Measurements from ENCODE around the gene PLRG1.

PLRG1 gene

DNA sequence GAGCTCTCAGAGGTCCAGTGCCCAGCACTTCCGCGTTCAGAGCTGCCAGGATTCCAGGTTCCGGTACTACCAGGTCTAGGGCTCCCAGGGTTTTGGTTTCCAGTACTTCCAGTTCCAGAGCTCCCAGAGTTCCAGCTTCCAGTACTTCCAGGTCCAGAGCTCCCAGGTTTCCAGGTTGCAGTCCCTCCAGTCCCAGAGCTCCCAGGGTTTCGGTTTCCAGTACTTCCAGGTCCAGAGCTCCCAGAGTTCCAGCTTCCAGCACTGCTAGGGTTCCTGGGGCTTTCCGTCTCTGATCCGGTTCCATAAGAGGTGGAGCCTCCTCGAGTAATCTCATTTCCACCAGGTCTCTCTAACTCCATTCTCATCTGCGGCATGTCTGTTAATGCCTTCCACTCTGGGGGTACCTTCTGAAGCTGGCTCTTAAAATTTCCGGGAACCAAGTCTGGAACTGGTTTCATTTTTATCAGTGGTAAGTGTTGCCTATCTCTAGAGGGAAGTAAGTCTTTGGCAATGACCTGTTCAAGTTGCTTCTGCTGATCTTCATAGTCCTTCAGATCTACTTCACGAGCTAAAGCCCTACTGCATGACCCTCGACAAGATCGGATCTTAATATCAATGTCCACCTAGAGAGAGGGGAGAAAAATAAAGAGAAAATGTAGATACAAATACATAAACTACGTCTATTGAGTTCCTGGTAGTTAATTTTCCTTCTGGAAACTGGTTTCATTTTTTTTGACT lies 36.3 kb upstream of the PLRG1 start:
- Histone ChIP-seq H3K4me3 (ENCODE audit: low read depth, low read length) (no peak overlapping the region), H3K9ac (ENCODE audit: low read depth, low read length) (no peak overlapping the region), H3K4me1 (ENCODE audit: control insufficient read depth, insufficient read depth, low read length) (no peaks in the 10 kb centered on the region), H3K9me3 (ENCODE audit: control insufficient read depth, insufficient read depth, low read length) (no peaks in the 10 kb centered on the region), H3K27me3 (ENCODE audit: control insufficient read depth, insufficient read depth, low read length) (no peaks in the 10 kb centered on the region), H3K36me3 (ENCODE audit: control insufficient read depth, insufficient read depth, low read length) (no peaks in the 10 kb centered on the region)

DNA sequence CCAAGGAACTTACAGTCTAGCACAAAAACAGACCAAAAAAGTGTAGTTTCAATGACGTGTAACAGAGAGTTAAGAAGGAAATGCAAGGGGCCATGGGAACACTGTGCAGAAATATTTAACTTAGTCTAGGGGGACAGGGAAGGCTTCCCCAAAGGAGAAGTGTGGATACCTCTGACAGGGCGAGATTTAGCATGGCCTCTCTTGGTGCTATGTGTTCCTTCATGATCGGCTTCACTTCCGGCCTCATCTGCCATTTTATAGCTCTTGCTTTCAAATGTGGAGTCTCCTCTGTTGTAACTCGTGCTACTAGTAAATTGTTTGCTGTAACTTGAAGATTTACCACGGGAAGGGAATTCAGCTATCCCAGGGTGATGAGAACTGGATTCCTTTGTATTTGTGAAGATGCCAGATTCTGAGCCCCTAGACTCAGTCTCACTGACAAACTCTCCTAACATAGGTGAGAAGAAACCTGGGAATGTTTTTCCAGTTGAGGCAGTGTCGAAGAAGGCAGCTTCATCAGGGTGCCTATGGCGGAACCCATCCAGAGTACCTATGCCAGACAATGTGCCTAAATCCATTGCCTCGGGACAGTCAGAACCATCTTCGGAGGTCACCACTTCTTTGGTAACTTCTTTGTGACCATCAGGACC lies 35.3 kb upstream of the PLRG1 start:
- no peaks in the 10 kb centered on the region for H3K4me1 ChIP-seq (ENCODE audit: control insufficient read depth, insufficient read depth, low read length)
- H3K36me3 ChIP-seq (ENCODE audit: control insufficient read depth, insufficient read depth, low read length), result no peaks in the 10 kb centered on the region
- H3K27me3 ChIP-seq (ENCODE audit: control insufficient read depth, insufficient read depth, low read length), result no peaks in the 10 kb centered on the region
- H3K9me3 ChIP-seq (ENCODE audit: control insufficient read depth, insufficient read depth, low read length), result no peaks in the 10 kb centered on the region
- H3K9ac ChIP-seq (ENCODE audit: low read depth, low read length), result no peak overlapping the region
- H3K4me3 ChIP-seq (ENCODE audit: low read depth, low read length), result no peak overlapping the region

DNA sequence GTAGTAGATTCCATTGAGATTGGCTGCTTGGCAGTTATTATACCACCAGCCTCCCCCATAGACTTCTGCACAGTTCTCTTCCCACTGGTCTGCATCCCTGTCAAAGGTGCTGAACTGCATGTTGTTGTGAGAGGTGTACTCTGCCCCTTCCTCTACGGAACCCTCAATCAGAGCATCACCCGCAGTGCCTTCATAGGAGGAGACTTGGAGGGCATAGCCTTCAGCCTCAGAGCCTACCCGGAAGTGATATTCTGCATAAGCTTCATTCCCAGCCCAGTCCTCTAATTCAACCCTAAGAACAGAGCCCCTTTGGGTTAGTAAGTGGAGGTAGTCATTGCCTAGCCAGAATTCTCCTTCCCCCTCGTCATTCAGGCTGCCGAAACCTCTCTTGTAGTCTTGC lies 34.1 kb upstream of the PLRG1 start:
- no peaks in the 10 kb centered on the region for H3K27me3 ChIP-seq (ENCODE audit: control insufficient read depth, insufficient read depth, low read length)
- H3K36me3 ChIP-seq (ENCODE audit: control insufficient read depth, insufficient read depth, low read length), result no peaks in the 10 kb centered on the region
- H3K9ac ChIP-seq (ENCODE audit: low read depth, low read length), result no peak overlapping the region
- H3K4me1 ChIP-seq (ENCODE audit: control insufficient read depth, insufficient read depth, low read length), result no peaks in the 10 kb centered on the region
- H3K9me3 ChIP-seq (ENCODE audit: control insufficient read depth, insufficient read depth, low read length), result no peaks in the 10 kb centered on the region
- H3K4me3 ChIP-seq (ENCODE audit: low read depth, low read length), result no peak overlapping the region

DNA sequence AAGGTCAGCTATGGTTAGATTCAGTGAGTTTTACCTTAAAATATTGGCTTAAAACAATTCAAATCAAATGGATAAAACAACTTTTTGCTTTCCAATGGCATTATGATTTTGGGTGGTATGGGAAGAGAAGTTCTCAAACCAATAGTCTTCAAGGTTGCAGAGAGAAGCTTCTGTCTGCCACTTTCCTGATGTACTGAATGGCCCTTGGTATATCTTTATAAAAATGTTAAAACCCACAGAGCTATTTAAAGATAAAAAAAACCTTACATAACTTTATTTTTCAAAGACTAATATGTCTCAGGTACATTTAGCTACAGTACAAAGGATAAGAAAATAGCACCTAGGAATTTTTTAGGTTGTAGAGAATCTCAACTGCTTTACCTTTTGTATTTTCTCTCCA lies 33.5 kb upstream of the PLRG1 start:
- H3K9me3 ChIP-seq (ENCODE audit: control insufficient read depth, insufficient read depth, low read length), result no peaks in the 10 kb centered on the region
- no peaks in the 10 kb centered on the region for H3K4me1 ChIP-seq (ENCODE audit: control insufficient read depth, insufficient read depth, low read length)
- H3K27me3 ChIP-seq (ENCODE audit: control insufficient read depth, insufficient read depth, low read length), result no peaks in the 10 kb centered on the region
- no peak overlapping the region for H3K9ac ChIP-seq (ENCODE audit: low read depth, low read length)
- no peak overlapping the region for H3K4me3 ChIP-seq (ENCODE audit: low read depth, low read length)
- no peaks in the 10 kb centered on the region for H3K36me3 ChIP-seq (ENCODE audit: control insufficient read depth, insufficient read depth, low read length)

DNA sequence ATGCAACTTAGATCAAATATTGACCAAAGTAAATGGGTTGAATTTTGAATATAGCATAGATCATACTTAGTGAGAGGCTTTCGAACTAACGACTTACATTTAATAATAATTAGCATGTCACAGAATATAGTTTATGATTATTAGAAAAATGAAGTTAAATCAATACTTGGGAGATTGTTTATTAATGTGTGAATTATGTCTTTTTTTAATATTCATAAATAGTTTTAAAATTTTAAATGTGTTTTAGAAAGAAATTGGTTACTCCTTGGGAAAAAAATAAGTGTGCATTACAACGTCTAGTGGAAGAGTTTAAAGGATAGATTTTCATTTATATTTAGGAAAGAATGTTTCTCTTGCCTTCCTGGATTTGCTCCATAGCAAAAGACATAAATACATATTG lies 33.0 kb upstream of the PLRG1 start:
- Histone ChIP-seq H3K9me3 (ENCODE audit: control insufficient read depth, insufficient read depth, low read length) (no peaks in the 10 kb centered on the region), H3K9ac (ENCODE audit: low read depth, low read length) (no peak overlapping the region), H3K4me1 (ENCODE audit: control insufficient read depth, insufficient read depth, low read length) (no peaks in the 10 kb centered on the region)

GRCh38 chr4:154582723-154583122 lies 32.5 kb upstream of the PLRG1 start:
- Histone ChIP-seq H3K4me1 (ENCODE audit: control insufficient read depth, insufficient read depth, low read length) (no peaks in the 10 kb centered on the region), H3K9me3 (ENCODE audit: control insufficient read depth, insufficient read depth, low read length) (no peaks in the 10 kb centered on the region), H3K27me3 (ENCODE audit: control insufficient read depth, insufficient read depth, low read length) (no peaks in the 10 kb centered on the region), H3K9ac (ENCODE audit: low read depth, low read length) (no peak overlapping the region), H3K4me3 (ENCODE audit: low read depth, low read length) (no peak overlapping the region), H3K36me3 (ENCODE audit: control insufficient read depth, insufficient read depth, low read length) (no peaks in the 10 kb centered on the region)

More for the DNA sequence above, 33.0 kb upstream of the PLRG1 start:
- Histone ChIP-seq H3K27me3 (ENCODE audit: control insufficient read depth, insufficient read depth, low read length) (no peaks in the 10 kb centered on the region), H3K36me3 (ENCODE audit: control insufficient read depth, insufficient read depth, low read length) (no peaks in the 10 kb centered on the region), H3K4me3 (ENCODE audit: low read depth, low read length) (no peak overlapping the region)

DNA sequence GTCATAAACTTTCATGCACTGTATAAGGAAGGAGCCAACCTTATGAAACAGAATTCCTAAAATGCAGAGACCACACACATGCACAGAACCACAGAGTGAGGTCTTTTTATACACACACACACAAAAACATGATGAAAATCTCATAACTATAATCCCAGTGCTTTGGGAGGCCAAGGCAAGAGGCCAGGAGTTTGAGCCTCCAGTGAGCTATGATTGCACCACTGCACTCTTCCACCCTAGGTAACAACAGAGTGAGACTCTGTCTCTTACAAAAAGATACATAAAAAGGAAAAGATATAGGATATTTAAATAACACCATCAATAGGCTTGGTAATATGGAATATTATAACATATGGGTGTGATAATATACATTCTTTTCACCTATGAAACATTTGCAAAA lies 29.7 kb upstream of the PLRG1 start:
- H3K4me3 ChIP-seq (ENCODE audit: low read depth, low read length), result no peak overlapping the region
- no peaks in the 10 kb centered on the region for H3K36me3 ChIP-seq (ENCODE audit: control insufficient read depth, insufficient read depth, low read length)
- H3K4me1 ChIP-seq (ENCODE audit: control insufficient read depth, insufficient read depth, low read length), result no peaks in the 10 kb centered on the region

GRCh38 chr4:154578919-154579318 lies 28.7 kb upstream of the PLRG1 start:
- Histone ChIP-seq H3K27me3 (ENCODE audit: control insufficient read depth, insufficient read depth, low read length) (no peaks in the 10 kb centered on the region), H3K9me3 (ENCODE audit: control insufficient read depth, insufficient read depth, low read length) (no peaks in the 10 kb centered on the region), H3K9ac (ENCODE audit: low read depth, low read length) (no peak overlapping the region), H3K4me3 (ENCODE audit: low read depth, low read length) (no peak overlapping the region), H3K4me1 (ENCODE audit: control insufficient read depth, insufficient read depth, low read length) (no peaks in the 10 kb centered on the region), H3K36me3 (ENCODE audit: control insufficient read depth, insufficient read depth, low read length) (no peaks in the 10 kb centered on the region)

More for the DNA sequence above, 29.7 kb upstream of the PLRG1 start:
- Histone ChIP-seq H3K9ac (ENCODE audit: low read depth, low read length) (no peak overlapping the region), H3K27me3 (ENCODE audit: control insufficient read depth, insufficient read depth, low read length) (no peaks in the 10 kb centered on the region), H3K9me3 (ENCODE audit: control insufficient read depth, insufficient read depth, low read length) (no peaks in the 10 kb centered on the region)

GRCh38 chr4:154577324-154577723 lies 27.1 kb upstream of the PLRG1 start:
- no peaks in the 10 kb centered on the region for H3K27me3 ChIP-seq (ENCODE audit: control insufficient read depth, insufficient read depth, low read length)
- no peak overlapping the region for H3K4me3 ChIP-seq (ENCODE audit: low read depth, low read length)

GRCh38 chr4:154574311-154574710 lies 24.1 kb upstream of the PLRG1 start:
- H3K9me3 ChIP-seq (ENCODE audit: control insufficient read depth, insufficient read depth, low read length), result no peaks in the 10 kb centered on the region
- no peak overlapping the region for H3K4me3 ChIP-seq (ENCODE audit: low read depth, low read length)
- H3K27me3 ChIP-seq (ENCODE audit: control insufficient read depth, insufficient read depth, low read length), result no peaks in the 10 kb centered on the region
- H3K4me1 ChIP-seq (ENCODE audit: control insufficient read depth, insufficient read depth, low read length), result no peaks in the 10 kb centered on the region
- H3K36me3 ChIP-seq (ENCODE audit: control insufficient read depth, insufficient read depth, low read length), result no peaks in the 10 kb centered on the region
- H3K9ac ChIP-seq (ENCODE audit: low read depth, low read length), result no peak overlapping the region

More at GRCh38 chr4:154577324-154577723, 27.1 kb upstream of the PLRG1 start:
- no peak overlapping the region for H3K9ac ChIP-seq (ENCODE audit: low read depth, low read length)
- H3K4me1 ChIP-seq (ENCODE audit: control insufficient read depth, insufficient read depth, low read length), result no peaks in the 10 kb centered on the region
- no peaks in the 10 kb centered on the region for H3K9me3 ChIP-seq (ENCODE audit: control insufficient read depth, insufficient read depth, low read length)
- H3K36me3 ChIP-seq (ENCODE audit: control insufficient read depth, insufficient read depth, low read length), result no peaks in the 10 kb centered on the region

DNA sequence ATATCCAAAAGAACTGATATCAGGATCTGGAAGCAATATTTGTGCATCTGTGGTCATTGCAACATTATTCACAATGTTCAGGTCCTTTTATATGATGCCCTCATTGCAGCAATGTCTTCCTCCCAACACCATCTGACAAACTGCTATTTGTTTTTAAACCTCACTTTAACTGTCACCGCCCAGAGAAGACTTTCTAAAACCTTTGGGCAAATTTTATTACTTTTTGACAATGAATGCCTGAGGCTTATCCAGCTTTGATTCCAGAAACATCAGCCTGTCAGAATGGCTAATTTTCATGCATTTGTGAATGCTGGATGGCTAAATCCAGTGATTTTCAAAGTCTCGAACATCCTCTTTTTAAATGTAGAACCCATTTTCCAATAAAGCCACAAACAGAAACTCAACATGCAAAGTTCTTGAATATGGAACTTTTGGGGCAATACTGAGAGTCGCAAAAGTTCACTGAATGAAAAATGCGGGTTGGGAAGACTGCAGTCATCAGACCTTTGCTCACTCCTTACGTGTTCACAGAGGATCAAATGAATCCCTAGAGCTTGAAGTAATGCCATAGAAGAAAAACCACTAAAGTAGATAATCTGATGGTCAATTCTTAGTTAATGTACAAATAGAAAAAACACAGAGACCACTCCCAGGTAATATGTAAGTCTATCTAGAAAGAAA lies 23.1 kb upstream of the PLRG1 start:
- H3K4me3 ChIP-seq (ENCODE audit: low read depth, low read length), result no peak overlapping the region
- no peaks in the 10 kb centered on the region for H3K36me3 ChIP-seq (ENCODE audit: control insufficient read depth, insufficient read depth, low read length)
- no peaks in the 10 kb centered on the region for H3K4me1 ChIP-seq (ENCODE audit: control insufficient read depth, insufficient read depth, low read length)
- no peaks in the 10 kb centered on the region for H3K9me3 ChIP-seq (ENCODE audit: control insufficient read depth, insufficient read depth, low read length)
- no peak overlapping the region for H3K9ac ChIP-seq (ENCODE audit: low read depth, low read length)
- H3K27me3 ChIP-seq (ENCODE audit: control insufficient read depth, insufficient read depth, low read length), result no peaks in the 10 kb centered on the region

DNA sequence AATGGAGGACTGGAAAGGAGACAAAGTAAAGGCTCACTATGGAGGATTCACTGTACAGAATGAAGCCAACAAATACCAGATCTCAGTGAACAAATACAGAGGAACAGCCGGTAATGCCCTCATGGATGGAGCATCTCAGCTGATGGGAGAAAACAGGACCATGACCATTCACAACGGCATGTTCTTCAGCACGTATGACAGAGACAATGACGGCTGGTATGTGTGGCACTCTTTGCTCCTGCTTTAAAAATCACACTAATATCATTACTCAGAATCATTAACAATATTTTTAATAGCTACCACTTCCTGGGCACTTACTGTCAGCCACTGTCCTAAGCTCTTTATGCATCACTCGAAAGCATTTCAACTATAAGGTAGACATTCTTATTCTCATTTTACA lies 19.4 kb upstream of the PLRG1 start:
- no peaks in the 10 kb centered on the region for H3K9me3 ChIP-seq (ENCODE audit: control insufficient read depth, insufficient read depth, low read length)
- H3K36me3 ChIP-seq (ENCODE audit: control insufficient read depth, insufficient read depth, low read length), result no peaks in the 10 kb centered on the region
- no peak overlapping the region for H3K4me3 ChIP-seq (ENCODE audit: low read depth, low read length)
- no peaks in the 10 kb centered on the region for H3K4me1 ChIP-seq (ENCODE audit: control insufficient read depth, insufficient read depth, low read length)
- H3K9ac ChIP-seq (ENCODE audit: low read depth, low read length), result no peak overlapping the region
- no peaks in the 10 kb centered on the region for H3K27me3 ChIP-seq (ENCODE audit: control insufficient read depth, insufficient read depth, low read length)

Measured in iPS-15b (cell line).